Activated T-helper 17 cell treated with anti-CD3 and anti-CD28 coated beads, Interleukin-2, amount 50 U/mL, for 72 hours (primary cell): ENCODE measurements around the gene STIM2. TPM values are rescaled to one million over a fixed set of nuclear protein-coding genes. Genes with fewer than 3 reads are reported as not detected.
"Not testable (repeated sequence)": the region's sequence is repeated elsewhere in the genome, so short reads cannot be mapped to it uniquely, and the experiment has no call there.

Source experiments
- ATAC-seq: fragments of 150-1000 bp; cut with Tn5 transposase; replicated peaks from 2 replicates; pipeline ENCODE4 v1.10.0; 2021; ENCODE audit warnings: mild to moderate bottlenecking, moderate library complexity
- H3K27ac Mint-ChIP-seq: one replicate; pipeline ENCODE4 v1.8.0; 2022; ENCODE audit warnings: mixed read lengths
- H3K27me3 Mint-ChIP-seq: one replicate; pipeline ENCODE4 v1.8.0; 2022; ENCODE audit warnings: mixed read lengths
- H3K36me3 Mint-ChIP-seq: one replicate; pipeline ENCODE4 v1.8.0; 2022; ENCODE audit warnings: low read depth, mild to moderate bottlenecking, mixed read lengths
- H3K4me1 Mint-ChIP-seq: one replicate; pipeline ENCODE4 v1.8.0; 2022; ENCODE audit warnings: mixed read lengths
- H3K4me3 Mint-ChIP-seq: one replicate; pipeline ENCODE4 v1.8.0; 2022; ENCODE audit warnings: mild to moderate bottlenecking, mixed read lengths
- H3K9me3 Mint-ChIP-seq: one replicate; pipeline ENCODE4 v1.8.0; 2022; ENCODE audit warnings: mixed read lengths
- total RNA-seq, 2 donors: library from RNA; stranded (reverse); gene quantifications; one replicate each; pipeline ENCODE4 v1.2.3, GENCODE V29; 2022

Gene STIM2
- total RNA-seq, 2 donors from 2014 or later: 38.4 to 39.6 TPM

- Mint-ChIP-seq H3K4me3 (no peak overlapping the region), H3K4me1 (peaks cover 13% of the 10 kb centered on the region), H3K36me3 (no peaks in the 10 kb centered on the region), H3K27ac (no peak overlapping the region), H3K27me3 (no peaks in the 10 kb centered on the region), H3K9me3 (peaks cover 7% of the 10 kb centered on the region)
- no peak for ATAC-seq
Observed at GRCh38 chr4:26824667-26825066, 36.0 kb upstream of the STIM2 start.

- Mint-ChIP-seq H3K27ac (no peak overlapping the region), H3K4me3 (no peak overlapping the region), H3K4me1 (peaks cover 10% of the 10 kb centered on the region), H3K9me3 (peaks cover 7% of the 10 kb centered on the region), H3K27me3 (no peaks in the 10 kb centered on the region), H3K36me3 (no peaks in the 10 kb centered on the region)
- ATAC-seq: no peak
Observed at GRCh38 chr4:26826721-26827120, 33.9 kb upstream of the STIM2 start.

- H3K4me3 Mint-ChIP-seq, H3K27ac Mint-ChIP-seq, H3K36me3 Mint-ChIP-seq, ATAC-seq, H3K9me3 Mint-ChIP-seq, H3K4me1 Mint-ChIP-seq, H3K27me3 Mint-ChIP-seq: not testable (repeated sequence)
Observed at GRCh38 chr4:26827336-26827735, 33.3 kb upstream of the STIM2 start.

- Mint-ChIP-seq H3K27me3 (no peaks in the 10 kb centered on the region), H3K27ac (no peak overlapping the region), H3K9me3 (peaks cover 5% of the 10 kb centered on the region), H3K4me1 (peaks cover 4% of the 10 kb centered on the region), H3K36me3 (no peaks in the 10 kb centered on the region), H3K4me3 (no peak overlapping the region)
- no peak for ATAC-seq
Observed at GRCh38 chr4:26827798-26828197, 32.8 kb upstream of the STIM2 start.

GRCh38 chr4:26829018-26829417, 31.6 kb upstream of the STIM2 start:
- Mint-ChIP-seq H3K4me3 (no peak overlapping the region), H3K4me1 (no peaks in the 10 kb centered on the region), H3K9me3 (no peaks in the 10 kb centered on the region), H3K36me3 (no peaks in the 10 kb centered on the region), H3K27me3 (no peaks in the 10 kb centered on the region), H3K27ac (no peak overlapping the region)
- ATAC-seq: no peak

- no peaks in the 10 kb centered on the region for H3K9me3 Mint-ChIP-seq
- H3K4me1 Mint-ChIP-seq: no peaks in the 10 kb centered on the region
- H3K27ac Mint-ChIP-seq: no peak overlapping the region
- no peak overlapping the region for H3K4me3 Mint-ChIP-seq
- H3K36me3 Mint-ChIP-seq: no peaks in the 10 kb centered on the region
- ATAC-seq: no peak
- H3K27me3 Mint-ChIP-seq: no peaks in the 10 kb centered on the region
Observed at GRCh38 chr4:26830033-26830432, 30.6 kb upstream of the STIM2 start.

- ATAC-seq: no peak
- Mint-ChIP-seq H3K27ac (no peak overlapping the region), H3K36me3 (no peaks in the 10 kb centered on the region), H3K4me3 (no peak overlapping the region), H3K27me3 (no peaks in the 10 kb centered on the region), H3K9me3 (no peaks in the 10 kb centered on the region), H3K4me1 (no peaks in the 10 kb centered on the region)
Observed at GRCh38 chr4:26830701-26831100, 29.9 kb upstream of the STIM2 start.

- ATAC-seq: no peak
- Mint-ChIP-seq H3K27me3 (no peaks in the 10 kb centered on the region), H3K4me3 (no peak overlapping the region)
Observed at GRCh38 chr4:26836539-26836938, 24.1 kb upstream of the STIM2 start.

GRCh38 chr4:26837993-26838842, 22.4 kb upstream of the STIM2 start:
- H3K27ac Mint-ChIP-seq: peak overlapping the region; percentile 31
- no peak overlapping the region for H3K4me3 Mint-ChIP-seq
- no peaks in the 10 kb centered on the region for H3K27me3 Mint-ChIP-seq
- no peaks in the 10 kb centered on the region for H3K4me1 Mint-ChIP-seq
- no peaks in the 10 kb centered on the region for H3K36me3 Mint-ChIP-seq
- H3K9me3 Mint-ChIP-seq: no peaks in the 10 kb centered on the region
- no peak for ATAC-seq

More at GRCh38 chr4:26836539-26836938, 24.1 kb upstream of the STIM2 start:
- no peaks in the 10 kb centered on the region for H3K4me1 Mint-ChIP-seq
- H3K9me3 Mint-ChIP-seq: no peaks in the 10 kb centered on the region
- H3K27ac Mint-ChIP-seq: no peak overlapping the region
- H3K36me3 Mint-ChIP-seq: no peaks in the 10 kb centered on the region

GRCh38 chr4:26839016-26839415, 21.6 kb upstream of the STIM2 start:
- Mint-ChIP-seq H3K36me3 (no peaks in the 10 kb centered on the region), H3K4me1 (no peaks in the 10 kb centered on the region), H3K9me3 (no peaks in the 10 kb centered on the region), H3K27ac (peak overlapping the region; percentile 31), H3K4me3 (no peak overlapping the region), H3K27me3 (no peaks in the 10 kb centered on the region)
- ATAC-seq: no peak

- Mint-ChIP-seq H3K36me3 (no peaks in the 10 kb centered on the region), H3K27me3 (no peaks in the 10 kb centered on the region), H3K4me3 (no peak overlapping the region), H3K9me3 (no peaks in the 10 kb centered on the region), H3K27ac (no peak overlapping the region), H3K4me1 (no peaks in the 10 kb centered on the region)
- no peak for ATAC-seq
Observed at GRCh38 chr4:26839534-26839951, 21.1 kb upstream of the STIM2 start.

- Mint-ChIP-seq H3K27me3 (no peaks in the 10 kb centered on the region), H3K9me3 (no peaks in the 10 kb centered on the region), H3K4me1 (no peaks in the 10 kb centered on the region), H3K4me3 (no peak overlapping the region), H3K27ac (no peak overlapping the region), H3K36me3 (no peaks in the 10 kb centered on the region)
- no peak for ATAC-seq
Observed at GRCh38 chr4:26840786-26841185, 19.9 kb upstream of the STIM2 start.

GRCh38 chr4:26842911-26843310, 17.7 kb upstream of the STIM2 start:
- Mint-ChIP-seq H3K36me3 (no peaks in the 10 kb centered on the region), H3K27ac (no peak overlapping the region), H3K4me1 (no peaks in the 10 kb centered on the region), H3K9me3 (no peaks in the 10 kb centered on the region), H3K27me3 (no peaks in the 10 kb centered on the region), H3K4me3 (no peak overlapping the region)
- no peak for ATAC-seq

- Mint-ChIP-seq H3K9me3 (no peaks in the 10 kb centered on the region), H3K4me1 (no peaks in the 10 kb centered on the region), H3K27me3 (no peaks in the 10 kb centered on the region), H3K36me3 (no peaks in the 10 kb centered on the region), H3K27ac (no peak overlapping the region), H3K4me3 (no peak overlapping the region)
- ATAC-seq: no peak
Observed at GRCh38 chr4:26850528-26850927, 10.1 kb upstream of the STIM2 start.

GRCh38 chr4:26851129-26851528, 9.5 kb upstream of the STIM2 start:
- H3K9me3 Mint-ChIP-seq: no peaks in the 10 kb centered on the region
- H3K4me3 Mint-ChIP-seq: no peak overlapping the region
- no peak overlapping the region for H3K27ac Mint-ChIP-seq
- H3K4me1 Mint-ChIP-seq: no peaks in the 10 kb centered on the region
- no peak for ATAC-seq
- H3K27me3 Mint-ChIP-seq: no peaks in the 10 kb centered on the region
- no peaks in the 10 kb centered on the region for H3K36me3 Mint-ChIP-seq
